Stomach (tissue), 4 donors: Measurements from ENCODE around the gene YPEL1.

Source experiments
- EP300 ChIP-seq: sonication (generic); formaldehyde crosslinking; IDR thresholded peaks from one replicate; pipeline ENCODE4 v1.6.1; 2017; ENCODE audit warnings: antibody characterized with exemption
- POLR2A ChIP-seq, 4 donors: fragments of 450-650 bp; IDR thresholded peaks; one replicate each; pipeline ENCODE4 v1.6.1; 2016; ENCODE audit warnings: antibody characterized with exemption in 4 of 4, control low read depth in 2 of 4, mild to moderate bottlenecking in 1 of 4, moderate library complexity in 1 of 4
- POLR2AphosphoS5 ChIP-seq, 3 donors: sonication (generic); formaldehyde crosslinking; IDR thresholded peaks; one replicate each; pipeline ENCODE4 v1.6.1; 2016; ENCODE audit warnings: antibody characterized with exemption in 3 of 3
- TF ChIP-seq, protein P1 (sequence below), 7 experiments: fragments of 450-650 bp in 4 of 7; fragments of 200-600 bp in 3 of 7; sonication (generic) in 3 of 7; IDR thresholded peaks; one replicate each; pipeline ENCODE4 v1.5.1; 2016 to 2019; ENCODE audit warnings: antibody characterized with exemption in 7 of 7, control low read depth in 2 of 7, mild to moderate bottlenecking in 1 of 7

GRCh38 chr22:21680830-21681565 is 54.6 kb downstream of the YPEL1 start:
- TF ChIP-seq POLR2AphosphoS5 (IDR thresholded peaks at IDR 0.05), result no peak
- TF ChIP-seq, protein P1, sequence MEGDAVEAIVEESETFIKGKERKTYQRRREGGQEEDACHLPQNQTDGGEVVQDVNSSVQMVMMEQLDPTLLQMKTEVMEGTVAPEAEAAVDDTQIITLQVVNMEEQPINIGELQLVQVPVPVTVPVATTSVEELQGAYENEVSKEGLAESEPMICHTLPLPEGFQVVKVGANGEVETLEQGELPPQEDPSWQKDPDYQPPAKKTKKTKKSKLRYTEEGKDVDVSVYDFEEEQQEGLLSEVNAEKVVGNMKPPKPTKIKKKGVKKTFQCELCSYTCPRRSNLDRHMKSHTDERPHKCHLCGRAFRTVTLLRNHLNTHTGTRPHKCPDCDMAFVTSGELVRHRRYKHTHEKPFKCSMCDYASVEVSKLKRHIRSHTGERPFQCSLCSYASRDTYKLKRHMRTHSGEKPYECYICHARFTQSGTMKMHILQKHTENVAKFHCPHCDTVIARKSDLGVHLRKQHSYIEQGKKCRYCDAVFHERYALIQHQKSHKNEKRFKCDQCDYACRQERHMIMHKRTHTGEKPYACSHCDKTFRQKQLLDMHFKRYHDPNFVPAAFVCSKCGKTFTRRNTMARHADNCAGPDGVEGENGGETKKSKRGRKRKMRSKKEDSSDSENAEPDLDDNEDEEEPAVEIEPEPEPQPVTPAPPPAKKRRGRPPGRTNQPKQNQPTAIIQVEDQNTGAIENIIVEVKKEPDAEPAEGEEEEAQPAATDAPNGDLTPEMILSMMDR (IDR thresholded peaks at IDR 0.05), result no peak
- TF ChIP-seq POLR2A (IDR thresholded peaks at IDR 0.05), result no peak
- TF ChIP-seq EP300, result no peak
